Ishikawa (cell line): Measurements from ENCODE around the gene HOXA4.

ENCODE experiments used
- CEBPB ChIP-seq: IDR thresholded peaks from 2 replicates; pipeline ENCODE4 v1.6.1; 2012
- CREB1 ChIP-seq: IDR thresholded peaks from 2 replicates; pipeline ENCODE4 v1.6.1; 2012; ENCODE audit warnings: low read depth
- EGR1 ChIP-seq: IDR thresholded peaks from 2 replicates; pipeline ENCODE4 v1.6.1; 2012
- EP300 ChIP-seq: IDR thresholded peaks from 2 replicates; pipeline ENCODE4 v1.6.1; 2012; ENCODE audit warnings: borderline replicate concordance
- FOXM1 ChIP-seq: IDR thresholded peaks from 2 replicates; pipeline ENCODE4 v1.6.1; 2012; ENCODE audit warnings: low read depth, borderline replicate concordance
- MAX ChIP-seq: IDR thresholded peaks from 2 replicates; pipeline ENCODE4 v1.6.1; 2012
- NFIC ChIP-seq: IDR thresholded peaks from 2 replicates; pipeline ENCODE4 v1.6.1; 2012
- RAD21 ChIP-seq: IDR thresholded peaks from 2 replicates; pipeline ENCODE4 v1.6.1; 2012; ENCODE audit warnings: low read depth
- REST ChIP-seq: IDR thresholded peaks from 2 replicates; pipeline ENCODE4 v1.6.1; 2012; ENCODE audit warnings: low read depth, mild to moderate bottlenecking
- TAF1 ChIP-seq: IDR thresholded peaks from 2 replicates; pipeline ENCODE4 v1.6.1; 2012; ENCODE audit warnings: low read depth, mild to moderate bottlenecking
- TCF12 ChIP-seq: IDR thresholded peaks from 2 replicates; pipeline ENCODE4 v1.6.1; 2012; ENCODE audit warnings: low read depth
- TEAD4 ChIP-seq: IDR thresholded peaks from 2 replicates; pipeline ENCODE4 v1.6.1; 2012
- USF1 ChIP-seq: IDR thresholded peaks from 2 replicates; pipeline ENCODE4 v1.6.1; 2012
- YY1 ChIP-seq: IDR thresholded peaks from 2 replicates; pipeline ENCODE4 v1.6.1; 2012; ENCODE audit warnings: low read depth
- ZBTB7A ChIP-seq: IDR thresholded peaks from 2 replicates; pipeline ENCODE4 v1.6.1; 2012; ENCODE audit warnings: low read depth

HOXA4 gene

GRCh38 chr7:27116962-27117886, 13.3 kb downstream of the HOXA4 start:
- no peak for TF ChIP-seq ZBTB7A
- TF ChIP-seq REST, result no peak
- no peak for TF ChIP-seq CEBPB
- TF ChIP-seq USF1, result no peak
- TF ChIP-seq RAD21, result no peak
- no peak for TF ChIP-seq CREB1
- no peak for TF ChIP-seq TAF1
- TF ChIP-seq EP300, result no peak
- no peak for TF ChIP-seq EGR1
- TF ChIP-seq FOXM1, result no peak
- no peak for TF ChIP-seq MAX
- no peak for TF ChIP-seq NFIC
- TF ChIP-seq YY1, result no peak
- TF ChIP-seq TEAD4, result no peak

- TF ChIP-seq TCF12 (no peak), CREB1 (no peak), USF1 (no peak), TEAD4 (no peak), FOXM1 (no peak), REST (no peak), ZBTB7A (no peak), EP300 (no peak), NFIC (no peak), YY1 (no peak), MAX (no peak), EGR1 (no peak), TAF1 (no peak), RAD21 (no peak), CEBPB (no peak)
Observed at GRCh38 chr7:27116031-27116961, 14.3 kb downstream of the HOXA4 start.

- TF ChIP-seq CEBPB, result no peak
- no peak for TF ChIP-seq RAD21
- no peak for TF ChIP-seq USF1
- no peak for TF ChIP-seq FOXM1
- TF ChIP-seq EGR1, result no peak
- no peak for TF ChIP-seq REST
- TF ChIP-seq TCF12, result no peak
- TF ChIP-seq CREB1, result no peak
Observed at GRCh38 chr7:27115221-27116026, 15.1 kb downstream of the HOXA4 start.
